ENCODE results near the gene ZNF557.

Gene ZNF557

DNA sequence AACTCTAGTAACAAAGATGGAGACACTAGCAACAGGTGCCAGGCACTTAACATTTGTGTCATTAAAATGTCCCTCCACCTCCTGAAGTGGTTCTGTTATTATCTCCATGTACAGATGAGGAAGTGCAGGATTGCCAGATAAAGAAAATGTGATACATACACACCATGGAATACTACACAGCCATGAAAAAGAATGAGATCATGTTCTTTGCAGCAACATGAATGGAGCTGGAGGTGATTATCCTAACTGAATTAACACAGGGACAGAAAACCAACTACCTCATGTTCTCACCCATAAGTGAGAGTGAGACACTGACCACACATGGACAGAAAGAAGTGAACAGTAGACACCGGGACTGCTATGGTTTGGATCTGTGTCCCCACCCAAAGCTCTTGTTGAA lies 60.5 kb downstream of the ZNF557 start:
- ChIA-PET CTCF (no interaction called here), POLR2A (no interaction called here)
- TF ChIP-seq, protein P1, sequence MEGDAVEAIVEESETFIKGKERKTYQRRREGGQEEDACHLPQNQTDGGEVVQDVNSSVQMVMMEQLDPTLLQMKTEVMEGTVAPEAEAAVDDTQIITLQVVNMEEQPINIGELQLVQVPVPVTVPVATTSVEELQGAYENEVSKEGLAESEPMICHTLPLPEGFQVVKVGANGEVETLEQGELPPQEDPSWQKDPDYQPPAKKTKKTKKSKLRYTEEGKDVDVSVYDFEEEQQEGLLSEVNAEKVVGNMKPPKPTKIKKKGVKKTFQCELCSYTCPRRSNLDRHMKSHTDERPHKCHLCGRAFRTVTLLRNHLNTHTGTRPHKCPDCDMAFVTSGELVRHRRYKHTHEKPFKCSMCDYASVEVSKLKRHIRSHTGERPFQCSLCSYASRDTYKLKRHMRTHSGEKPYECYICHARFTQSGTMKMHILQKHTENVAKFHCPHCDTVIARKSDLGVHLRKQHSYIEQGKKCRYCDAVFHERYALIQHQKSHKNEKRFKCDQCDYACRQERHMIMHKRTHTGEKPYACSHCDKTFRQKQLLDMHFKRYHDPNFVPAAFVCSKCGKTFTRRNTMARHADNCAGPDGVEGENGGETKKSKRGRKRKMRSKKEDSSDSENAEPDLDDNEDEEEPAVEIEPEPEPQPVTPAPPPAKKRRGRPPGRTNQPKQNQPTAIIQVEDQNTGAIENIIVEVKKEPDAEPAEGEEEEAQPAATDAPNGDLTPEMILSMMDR (IDR thresholded peaks at IDR 0.05; ENCODE audit: insufficient read depth, low read length, missing control alignments): no peak
- DNase-seq (ENCODE audit: low read depth, low spot score): no peak
- H3K4me3 ChIP-seq (ENCODE audit: low read depth, low read length): no peak overlapping the region

DNA sequence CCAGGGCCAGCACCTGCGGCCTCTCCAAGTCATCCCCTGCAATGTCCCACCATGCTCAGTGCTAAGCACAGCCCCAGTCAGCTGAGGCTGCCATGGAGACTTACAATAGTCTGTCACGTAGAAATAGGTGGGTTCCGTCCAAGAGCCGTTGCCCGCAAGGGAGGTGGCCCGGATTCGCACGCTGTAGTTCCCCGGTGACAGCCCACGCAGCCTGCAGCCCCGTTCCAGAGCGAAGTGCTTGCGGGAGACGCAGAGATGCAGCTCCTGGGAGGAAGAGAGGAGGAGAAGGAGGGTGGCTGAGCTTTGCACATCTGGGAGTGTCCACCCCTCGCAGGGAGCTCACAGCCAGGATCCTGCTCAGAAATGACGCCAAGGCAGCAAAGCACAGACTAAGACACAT lies 62.6 kb downstream of the ZNF557 start:
- H3K4me3 ChIP-seq (ENCODE audit: low read depth, low read length): no peak overlapping the region
- TF ChIP-seq, protein P1 (IDR thresholded peaks at IDR 0.05; ENCODE audit: insufficient read depth, low read length, missing control alignments): no peak
- ChIA-PET POLR2A (no interaction called here), CTCF (interaction anchor here (1.2 to 2.1 kb wide), 2 partner anchors 22 to 30 kb away, joined by 3 to 8 read pairs; no protein-coding TSS in a partner anchor)
- DNase-seq (ENCODE audit: low read depth, low spot score): no peak

DNA sequence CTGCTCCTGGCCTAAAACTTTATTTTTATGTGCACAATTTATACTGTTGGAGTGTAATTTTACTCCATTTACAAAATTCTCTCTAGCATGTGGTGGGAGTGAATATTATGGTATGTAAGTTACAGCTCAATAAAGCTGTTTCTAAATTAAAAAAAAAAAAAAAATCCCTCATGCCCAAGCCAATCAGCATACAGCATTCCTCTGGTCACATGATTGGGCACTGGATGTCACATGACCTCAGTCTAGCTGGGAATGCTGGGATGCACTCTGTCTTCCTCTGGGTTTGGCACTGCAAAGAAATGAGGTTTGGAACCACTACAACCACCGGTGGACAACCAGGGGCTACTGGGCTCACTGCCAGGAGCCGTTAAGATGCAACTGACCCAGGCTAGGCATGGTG lies 67.6 kb downstream of the ZNF557 start:
- CTCF ChIA-PET: interaction anchor here (0.7 to 2.7 kb wide), 2 partner anchors 204 to 1504 kb away, joined by 3 to 11 read pairs; no protein-coding TSS in a partner anchor
- POLR2A ChIA-PET: no interaction called here
- TF ChIP-seq, protein P1 (IDR thresholded peaks at IDR 0.05; ENCODE audit: insufficient read depth, low read length, missing control alignments): no peak
- DNase-seq (ENCODE audit: low read depth, low spot score): no peak
- H3K4me3 ChIP-seq (ENCODE audit: low read depth, low read length): no peak overlapping the region
